ENCODE data around the gene RPAP3.

GRCh38 chr12:47689215-47689614 lies 16.6 kb downstream of the RPAP3 start:
- TF ChIP-seq, protein P1, sequence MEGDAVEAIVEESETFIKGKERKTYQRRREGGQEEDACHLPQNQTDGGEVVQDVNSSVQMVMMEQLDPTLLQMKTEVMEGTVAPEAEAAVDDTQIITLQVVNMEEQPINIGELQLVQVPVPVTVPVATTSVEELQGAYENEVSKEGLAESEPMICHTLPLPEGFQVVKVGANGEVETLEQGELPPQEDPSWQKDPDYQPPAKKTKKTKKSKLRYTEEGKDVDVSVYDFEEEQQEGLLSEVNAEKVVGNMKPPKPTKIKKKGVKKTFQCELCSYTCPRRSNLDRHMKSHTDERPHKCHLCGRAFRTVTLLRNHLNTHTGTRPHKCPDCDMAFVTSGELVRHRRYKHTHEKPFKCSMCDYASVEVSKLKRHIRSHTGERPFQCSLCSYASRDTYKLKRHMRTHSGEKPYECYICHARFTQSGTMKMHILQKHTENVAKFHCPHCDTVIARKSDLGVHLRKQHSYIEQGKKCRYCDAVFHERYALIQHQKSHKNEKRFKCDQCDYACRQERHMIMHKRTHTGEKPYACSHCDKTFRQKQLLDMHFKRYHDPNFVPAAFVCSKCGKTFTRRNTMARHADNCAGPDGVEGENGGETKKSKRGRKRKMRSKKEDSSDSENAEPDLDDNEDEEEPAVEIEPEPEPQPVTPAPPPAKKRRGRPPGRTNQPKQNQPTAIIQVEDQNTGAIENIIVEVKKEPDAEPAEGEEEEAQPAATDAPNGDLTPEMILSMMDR (IDR thresholded peaks at IDR 0.05) = no peak
- TF ChIP-seq EP300 (IDR thresholded peaks at IDR 0.05) (no peak), POLR2A (IDR thresholded peaks at IDR 0.05) (no peak)

Measured in ovary (tissue), 3 donors.